BLaER1 (cell line): Measurements from ENCODE around the gene UBE2QL1.

Experiments used
- H3K27ac ChIP-seq: shearing (Covaris generic); formaldehyde crosslinking; 2 replicates; pipeline ENCODE4 v1.8.1; 2022
- H3K27me3 ChIP-seq: shearing (Covaris generic); formaldehyde crosslinking; 2 replicates; pipeline ENCODE4 v1.8.1; 2022
- H3K36me3 ChIP-seq: shearing (Covaris generic); formaldehyde crosslinking; 2 replicates; pipeline ENCODE4 v1.8.1; 2022
- H3K4me1 ChIP-seq: shearing (Covaris generic); formaldehyde crosslinking; 2 replicates; pipeline ENCODE4 v1.8.1; 2022
- H3K4me2 ChIP-seq: shearing (Covaris generic); formaldehyde crosslinking; 2 replicates; pipeline ENCODE4 v1.8.1; 2022
- H3K4me3 ChIP-seq: shearing (Covaris generic); formaldehyde crosslinking; 2 replicates; pipeline ENCODE4 v1.8.1; 2022
- H3K9ac ChIP-seq: shearing (Covaris generic); formaldehyde crosslinking; 2 replicates; pipeline ENCODE4 v1.8.1; 2022
- H3K9me3 ChIP-seq: shearing (Covaris generic); formaldehyde crosslinking; 2 replicates; pipeline ENCODE4 v1.8.1; 2022
- H4K20me1 ChIP-seq: shearing (Covaris generic); formaldehyde crosslinking; 2 replicates; pipeline ENCODE4 v1.8.1; 2022
- Cebpa-rat ChIP-seq: shearing (Covaris generic); IDR thresholded peaks from 2 replicates; pipeline ENCODE4 v1.8.1; 2022

UBE2QL1 gene

DNA sequence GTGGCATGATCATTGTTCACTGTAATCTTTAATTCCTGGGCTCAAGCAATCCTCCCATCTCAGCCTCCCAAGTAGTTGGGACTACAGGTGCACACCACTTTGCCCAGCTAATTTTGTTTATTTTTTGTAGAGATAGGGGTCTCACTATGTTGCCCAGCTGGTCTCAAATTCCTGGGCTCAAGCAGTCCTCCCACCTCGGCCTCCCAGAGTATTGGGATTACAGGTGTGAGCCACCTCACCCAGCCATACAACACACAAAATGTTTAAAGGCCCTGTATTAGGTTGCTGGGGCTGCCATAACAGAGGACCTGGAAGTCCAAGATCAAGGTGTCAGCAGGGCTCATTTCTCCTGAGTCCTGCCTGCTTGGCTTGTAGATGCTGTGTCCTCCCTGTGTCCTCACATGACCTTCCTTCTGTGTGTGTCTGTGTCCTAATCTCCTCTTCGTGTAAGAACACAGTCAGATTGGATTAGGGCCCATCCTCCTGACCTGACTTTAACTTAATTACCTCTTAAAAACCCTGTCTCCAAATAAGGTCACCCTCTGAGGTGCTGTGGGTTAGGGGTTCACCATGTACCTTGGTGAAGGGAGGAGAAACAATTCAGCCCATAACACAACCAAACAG lies 5.4 kb downstream of the UBE2QL1 start:
- H3K36me3 ChIP-seq, result no peaks in the 10 kb centered on the region
- H3K4me1 ChIP-seq, result peaks cover 4% of the 10 kb centered on the region
- peaks cover 40% of the 10 kb centered on the region for H3K27me3 ChIP-seq
- H3K9ac ChIP-seq, result no peak overlapping the region
- no peak overlapping the region for H3K27ac ChIP-seq
- no peak overlapping the region for H3K4me2 ChIP-seq
- no peak overlapping the region for H3K4me3 ChIP-seq
- peaks cover 17% of the 10 kb centered on the region for H4K20me1 ChIP-seq
- no peaks in the 10 kb centered on the region for H3K9me3 ChIP-seq
- TF ChIP-seq Cebpa-rat, result no peak

DNA sequence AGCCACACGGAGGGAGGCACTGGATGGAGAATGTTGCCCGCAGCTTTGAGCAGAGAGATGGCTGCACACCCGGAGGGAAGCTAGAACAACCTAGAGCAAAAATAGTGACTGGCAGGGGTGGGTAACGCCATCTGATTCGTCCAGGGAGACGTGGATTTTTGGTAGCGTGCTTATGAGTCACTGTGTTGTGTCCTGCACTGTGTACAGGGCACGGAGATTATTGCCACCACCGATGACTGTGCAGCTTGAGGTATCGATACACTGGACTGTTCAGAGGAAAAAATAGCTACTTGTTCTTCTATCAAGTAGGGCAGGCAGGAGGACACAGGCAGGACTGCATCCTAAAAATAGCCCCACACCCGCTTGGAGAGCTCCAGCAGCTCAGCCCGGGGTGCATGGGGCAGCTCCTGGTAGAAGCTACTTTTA lies 6.0 kb downstream of the UBE2QL1 start:
- Histone ChIP-seq H3K4me2 (no peak overlapping the region), H3K27ac (no peak overlapping the region), H3K9ac (no peak overlapping the region), H3K36me3 (no peaks in the 10 kb centered on the region), H3K27me3 (peaks cover 34% of the 10 kb centered on the region), H4K20me1 (peaks cover 12% of the 10 kb centered on the region; the same call in 1 of the 2 replicates), H3K4me3 (no peak overlapping the region), H3K9me3 (no peaks in the 10 kb centered on the region), H3K4me1 (no peaks in the 10 kb centered on the region)
- no peak for TF ChIP-seq Cebpa-rat

DNA sequence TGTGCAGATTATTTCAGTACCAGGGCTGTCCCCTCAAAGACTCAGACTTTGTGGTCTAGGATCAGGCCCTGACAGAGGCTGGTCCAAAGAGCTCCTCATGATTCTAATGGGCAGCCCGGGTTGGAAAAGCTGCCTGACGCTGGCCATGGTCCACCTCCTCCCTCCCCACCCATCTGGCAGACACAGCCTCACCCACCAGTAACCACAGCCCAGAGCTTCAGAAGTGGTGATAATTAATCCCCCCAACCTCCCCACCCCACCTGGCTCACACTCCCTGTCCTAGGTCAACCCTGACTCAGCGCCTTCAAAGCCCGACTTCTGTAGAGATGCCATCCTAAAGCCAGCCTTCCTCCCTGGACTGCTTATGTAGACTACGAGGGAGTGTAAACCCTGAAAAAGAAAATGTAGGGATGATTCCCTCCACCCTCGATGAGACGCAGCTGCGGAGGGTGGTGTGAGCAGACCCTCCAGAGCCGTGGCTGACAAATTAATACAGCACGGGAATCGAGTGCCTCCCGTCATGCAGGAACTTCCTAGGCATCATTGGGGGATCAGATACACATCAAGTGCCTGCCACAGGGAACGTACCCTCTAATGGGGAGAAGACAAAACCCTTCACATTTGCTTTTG lies 7.0 kb downstream of the UBE2QL1 start:
- Histone ChIP-seq H3K9me3 (no peaks in the 10 kb centered on the region), H4K20me1 (peaks cover 5% of the 10 kb centered on the region; the same call in 1 of the 2 replicates), H3K4me2 (no peak overlapping the region), H3K4me3 (no peak overlapping the region), H3K4me1 (no peaks in the 10 kb centered on the region), H3K27ac (no peak overlapping the region), H3K27me3 (peaks cover 23% of the 10 kb centered on the region), H3K9ac (no peak overlapping the region), H3K36me3 (no peaks in the 10 kb centered on the region)
- no peak for TF ChIP-seq Cebpa-rat

- TF ChIP-seq Cebpa-rat, result no peak
- H3K4me3 ChIP-seq, result no peak overlapping the region
- no peaks in the 10 kb centered on the region for H3K36me3 ChIP-seq
- H3K4me1 ChIP-seq, result no peaks in the 10 kb centered on the region
- no peak overlapping the region for H3K27ac ChIP-seq
- no peak overlapping the region for H3K4me2 ChIP-seq
- H3K27me3 ChIP-seq, result peaks cover 11% of the 10 kb centered on the region
- H4K20me1 ChIP-seq, result no peaks in the 10 kb centered on the region
- H3K9me3 ChIP-seq, result no peaks in the 10 kb centered on the region
- H3K9ac ChIP-seq, result no peak overlapping the region
Measured at GRCh38 chr5:6456766-6457370, 8.2 kb downstream of the UBE2QL1 start.

- Histone ChIP-seq H3K36me3 (no peaks in the 10 kb centered on the region), H3K27me3 (peaks cover 6% of the 10 kb centered on the region), H4K20me1 (no peaks in the 10 kb centered on the region), H3K27ac (no peak overlapping the region), H3K4me2 (no peak overlapping the region), H3K4me1 (no peaks in the 10 kb centered on the region), H3K9me3 (no peaks in the 10 kb centered on the region), H3K4me3 (no peak overlapping the region), H3K9ac (no peak overlapping the region)
- TF ChIP-seq Cebpa-rat, result no peak
Measured at GRCh38 chr5:6457592-6457991, 8.9 kb downstream of the UBE2QL1 start.

- Histone ChIP-seq H3K4me3 (no peak overlapping the region), H3K9me3 (no peaks in the 10 kb centered on the region), H3K27me3 (no peaks in the 10 kb centered on the region), H3K27ac (no peak overlapping the region), H3K36me3 (no peaks in the 10 kb centered on the region), H3K4me2 (no peak overlapping the region), H3K4me1 (no peaks in the 10 kb centered on the region), H4K20me1 (no peaks in the 10 kb centered on the region), H3K9ac (no peak overlapping the region)
- no peak for TF ChIP-seq Cebpa-rat
Measured at GRCh38 chr5:6458833-6459232, 10.2 kb downstream of the UBE2QL1 start.

DNA sequence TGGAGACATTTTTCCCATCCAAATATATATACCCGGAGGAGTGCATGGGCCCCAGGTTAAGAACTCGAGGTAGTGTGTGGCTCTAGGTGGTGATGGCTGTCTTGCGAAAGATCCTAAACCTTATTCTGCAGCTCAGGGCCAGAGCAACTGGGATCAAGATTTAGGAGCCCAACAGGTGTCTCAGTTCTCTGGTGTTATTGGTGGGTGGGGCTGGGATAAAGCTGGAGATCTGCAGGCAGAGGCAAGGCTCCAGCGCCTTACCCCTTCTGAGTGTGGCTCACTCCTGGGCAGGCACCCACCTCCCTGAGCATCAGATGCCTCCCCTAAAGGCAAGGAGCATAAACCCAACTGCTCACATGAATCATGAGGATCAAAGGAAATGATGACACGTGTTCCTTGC lies 11.2 kb downstream of the UBE2QL1 start:
- Histone ChIP-seq H3K9ac (no peak overlapping the region), H3K9me3 (no peaks in the 10 kb centered on the region), H3K27ac (no peak overlapping the region), H3K4me1 (peaks cover under 1% of the 10 kb centered on the region; the same call in 1 of the 2 replicates), H4K20me1 (no peaks in the 10 kb centered on the region), H3K4me2 (no peak overlapping the region), H3K27me3 (no peaks in the 10 kb centered on the region), H3K4me3 (no peak overlapping the region), H3K36me3 (no peaks in the 10 kb centered on the region)
- no peak for TF ChIP-seq Cebpa-rat

GRCh38 chr5:6461006-6461405 lies 12.3 kb downstream of the UBE2QL1 start:
- Histone ChIP-seq H3K27ac (no peak overlapping the region), H3K36me3 (no peaks in the 10 kb centered on the region), H3K4me1 (peaks cover 11% of the 10 kb centered on the region), H3K4me2 (no peak overlapping the region), H3K9me3 (no peaks in the 10 kb centered on the region), H4K20me1 (no peaks in the 10 kb centered on the region), H3K9ac (no peak overlapping the region), H3K27me3 (no peaks in the 10 kb centered on the region), H3K4me3 (no peak overlapping the region)
- TF ChIP-seq Cebpa-rat, result no peak

GRCh38 chr5:6461793-6462650 lies 13.4 kb downstream of the UBE2QL1 start:
- no peaks in the 10 kb centered on the region for H3K9me3 ChIP-seq
- no peak for TF ChIP-seq Cebpa-rat
- no peak overlapping the region for H3K27ac ChIP-seq
- peaks cover 15% of the 10 kb centered on the region for H3K4me1 ChIP-seq
- H3K27me3 ChIP-seq, result no peaks in the 10 kb centered on the region
- H3K4me2 ChIP-seq, result no peak overlapping the region
- H4K20me1 ChIP-seq, result no peaks in the 10 kb centered on the region
- H3K4me3 ChIP-seq, result no peak overlapping the region
- no peaks in the 10 kb centered on the region for H3K36me3 ChIP-seq
- H3K9ac ChIP-seq, result no peak overlapping the region
